Memory B cell (primary cell): ENCODE results near the gene ING4.
"Not testable (repeated sequence)": the region's sequence is repeated elsewhere in the genome, so short reads cannot be mapped to it uniquely, and the experiment has no call there.

Experiments
- ATAC-seq: fragments of 150-1000 bp; cut with Tn5 transposase; 2 replicates; pipeline ENCODE4 v1.10.0; 2021; ENCODE audit warnings: low read depth, mild to moderate bottlenecking, moderate library complexity
- DNase-seq, 2 donors: peaks; one replicate each; pipeline ENCODE4 v3.0.0; 2022; ENCODE audit warnings: low spot score in 2 of 2
- H3K27ac Mint-ChIP-seq: one replicate; pipeline ENCODE4 v1.8.0; 2022; ENCODE audit warnings: mild to moderate bottlenecking, moderate library complexity, mixed read lengths
- H3K27me3 Mint-ChIP-seq: one replicate; pipeline ENCODE4 v1.8.0; 2022; ENCODE audit warnings: mixed read lengths
- H3K36me3 Mint-ChIP-seq: one replicate; pipeline ENCODE4 v1.8.0; 2022; ENCODE audit warnings: mild to moderate bottlenecking, mixed read lengths
- H3K4me1 Mint-ChIP-seq: one replicate; pipeline ENCODE4 v1.8.0; 2022; ENCODE audit warnings: mixed read lengths
- H3K4me3 Mint-ChIP-seq: one replicate; pipeline ENCODE4 v1.8.0; 2022; ENCODE audit warnings: mild to moderate bottlenecking, moderate library complexity, mixed read lengths
- H3K9me3 Mint-ChIP-seq: one replicate; pipeline ENCODE4 v1.8.0; 2022; ENCODE audit warnings: mixed read lengths

The ING4 gene

GRCh38 chr12:6662906-6663742 lies at the start of gene ING4:
TSS of gene ING4 (minus strand) at chr12:6663119. CDS start at chr12:6663101, 18 bp downstream.
- no peaks in the 10 kb centered on the region for H3K27me3 Mint-ChIP-seq
- DNase-seq (peak; percentile 86 to 94), ATAC-seq (peak; percentile 98)
- H3K9me3 Mint-ChIP-seq: no peaks in the 10 kb centered on the region
- peaks cover 13% of the 10 kb centered on the region for H3K36me3 Mint-ChIP-seq
- H3K27ac Mint-ChIP-seq: peak within 1 kb of the TSS; percentile 96
- H3K4me1 Mint-ChIP-seq: peaks cover 14% of the 10 kb centered on the region
- H3K4me3 Mint-ChIP-seq: peak within 1 kb of the TSS; percentile 95

- Mint-ChIP-seq H3K4me3 (peak overlapping the region; percentile 28), H3K9me3 (no peaks in the 10 kb centered on the region), H3K27me3 (peaks cover 16% of the 10 kb centered on the region), H3K4me1 (no peaks in the 10 kb centered on the region), H3K36me3 (no peaks in the 10 kb centered on the region), H3K27ac (no peak overlapping the region)
- no peak for DNase-seq
- no peak for ATAC-seq
Measured at GRCh38 chr12:6708960-6709394, 46.1 kb upstream of the ING4 start.

- not testable (repeated sequence) for H3K36me3 Mint-ChIP-seq, DNase-seq, H3K9me3 Mint-ChIP-seq, H3K4me3 Mint-ChIP-seq, H3K27ac Mint-ChIP-seq, ATAC-seq, H3K4me1 Mint-ChIP-seq
- peaks cover 20% of the 10 kb centered on the region for H3K27me3 Mint-ChIP-seq
Measured at GRCh38 chr12:6708351-6708750, 45.4 kb upstream of the ING4 start.

GRCh38 chr12:6703631-6704030 lies 40.7 kb upstream of the ING4 start:
- Mint-ChIP-seq H3K27ac (no peak overlapping the region), H3K27me3 (peaks cover 32% of the 10 kb centered on the region), H3K9me3 (no peaks in the 10 kb centered on the region), H3K4me1 (peaks cover 17% of the 10 kb centered on the region), H3K4me3 (no peak overlapping the region), H3K36me3 (peaks cover 5% of the 10 kb centered on the region)
- ATAC-seq (no peak), DNase-seq (no peak)

GRCh38 chr12:6701078-6701768 lies 38.3 kb upstream of the ING4 start:
- H3K4me3 Mint-ChIP-seq: peak overlapping the region; percentile 73
- no peak for ATAC-seq
- no peaks in the 10 kb centered on the region for H3K9me3 Mint-ChIP-seq
- DNase-seq: no peak
- H3K36me3 Mint-ChIP-seq: peaks cover 5% of the 10 kb centered on the region
- peaks cover 29% of the 10 kb centered on the region for H3K4me1 Mint-ChIP-seq
- peaks cover 33% of the 10 kb centered on the region for H3K27me3 Mint-ChIP-seq
- no peak overlapping the region for H3K27ac Mint-ChIP-seq

GRCh38 chr12:6700646-6701051 lies 37.7 kb upstream of the ING4 start, which contains the start of gene PIANP:
TSS of gene PIANP (minus strand) at chr12:6700815. CDS start at chr12:6698061, 2,754 bp downstream.
- Mint-ChIP-seq H3K4me1 (peaks cover 34% of the 10 kb centered on the region), H3K27ac (peak within 1 kb of the TSS; percentile 71), H3K4me3 (peak within 1 kb of the TSS; percentile 75), H3K9me3 (no peaks in the 10 kb centered on the region), H3K27me3 (peaks cover 33% of the 10 kb centered on the region), H3K36me3 (peaks cover 5% of the 10 kb centered on the region)
- ATAC-seq: peak; percentile 49
- peak; percentile 35 to 49 for DNase-seq

- Mint-ChIP-seq H3K27ac (no peak overlapping the region), H3K4me1 (peaks cover 36% of the 10 kb centered on the region), H3K27me3 (peaks cover 30% of the 10 kb centered on the region), H3K36me3 (peaks cover 5% of the 10 kb centered on the region), H3K9me3 (no peaks in the 10 kb centered on the region), H3K4me3 (peak overlapping the region; percentile 75)
- ATAC-seq: no peak
- peak in 1 of 2 donors; percentile 32 for DNase-seq
Measured at GRCh38 chr12:6699989-6700645, 37.2 kb upstream of the ING4 start.

- no peaks in the 10 kb centered on the region for H3K9me3 Mint-ChIP-seq
- no peak for DNase-seq
- no peak for ATAC-seq
- H3K36me3 Mint-ChIP-seq: peaks cover 5% of the 10 kb centered on the region
- peak overlapping the region; percentile 75 for H3K4me3 Mint-ChIP-seq
- H3K4me1 Mint-ChIP-seq: peaks cover 41% of the 10 kb centered on the region
- peak overlapping the region; percentile 71 for H3K27ac Mint-ChIP-seq
- H3K27me3 Mint-ChIP-seq: peaks cover 27% of the 10 kb centered on the region
Measured at GRCh38 chr12:6699259-6699988, 36.5 kb upstream of the ING4 start.

- DNase-seq (no peak), ATAC-seq (no peak)
- no peak overlapping the region for H3K4me3 Mint-ChIP-seq
- peaks cover 23% of the 10 kb centered on the region for H3K27me3 Mint-ChIP-seq
- H3K27ac Mint-ChIP-seq: no peak overlapping the region
- peaks cover 5% of the 10 kb centered on the region for H3K36me3 Mint-ChIP-seq
- no peaks in the 10 kb centered on the region for H3K9me3 Mint-ChIP-seq
- peaks cover 41% of the 10 kb centered on the region for H3K4me1 Mint-ChIP-seq
Measured at GRCh38 chr12:6698352-6699046, 35.6 kb upstream of the ING4 start.

GRCh38 chr12:6697584-6698351 lies 34.8 kb upstream of the ING4 start:
- Mint-ChIP-seq H3K36me3 (peaks cover 5% of the 10 kb centered on the region), H3K27me3 (peaks cover 19% of the 10 kb centered on the region), H3K9me3 (no peaks in the 10 kb centered on the region), H3K4me1 (peaks cover 41% of the 10 kb centered on the region), H3K4me3 (no peak overlapping the region), H3K27ac (no peak overlapping the region)
- ATAC-seq (no peak), DNase-seq (no peak)

- peak; percentile 91 for ATAC-seq
- peak; percentile 39 to 56 for DNase-seq
- Mint-ChIP-seq H3K27me3 (peaks cover 15% of the 10 kb centered on the region), H3K9me3 (no peaks in the 10 kb centered on the region), H3K36me3 (peaks cover 3% of the 10 kb centered on the region), H3K27ac (peak overlapping the region; percentile 15), H3K4me1 (peaks cover 41% of the 10 kb centered on the region), H3K4me3 (no peak overlapping the region)
Measured at GRCh38 chr12:6696690-6697583, 34.0 kb upstream of the ING4 start.
